ENCODE results near the gene NT5DC2. TPM values are rescaled to one million over a fixed set of nuclear protein-coding genes. Genes with fewer than 3 reads are reported as not detected.

Gene NT5DC2
- total and polyA plus RNA-seq, 2 of the 8 experiments (the other 6 are each of a cell fraction or from before 2014, with no cell fraction given): 331 to 477 TPM

- TF ChIP-seq ATF2 (IDR thresholded peaks at IDR 0.05; ENCODE audit: low read length): no peak
- no peak for TF ChIP-seq USF2 (IDR thresholded peaks at IDR 0.05; ENCODE audit: low read length)
- TF ChIP-seq SP1 (IDR thresholded peaks at IDR 0.05; ENCODE audit: low read depth, low read length): no peak
- TF ChIP-seq JUN (IDR thresholded peaks at IDR 0.05; ENCODE audit: low read depth, low read length): no peak
- no peak for TF ChIP-seq RBBP5 (IDR thresholded peaks at IDR 0.05; ENCODE audit: borderline replicate concordance, low read depth, low read length)
- no peak for TF ChIP-seq ASH2L (IDR thresholded peaks at IDR 0.05; ENCODE audit: low read length)
- no peak for TF ChIP-seq TBP (IDR thresholded peaks at IDR 0.05; ENCODE audit: low read depth, low read length)
- no peak for TF ChIP-seq TCF12 (IDR thresholded peaks at IDR 0.05; ENCODE audit: low read depth, low read length)
- no peak for TF ChIP-seq CEBPB (IDR thresholded peaks at IDR 0.05; ENCODE audit: low read depth, low read length)
These were observed 56.4 kb downstream of the NT5DC2 start (continued) for GRCh38 chr3:52477076-52477795.

Small RNAs within 50 kb of the gene (small RNA-seq; reads per million reads assigned to genes)
- not detected for gene RNU6-856P (ENCODE audit: insufficient read depth)
- gene RNU6ATAC16P (ENCODE audit: insufficient read depth): not detected

Other genes with a start within 250 kb of the NT5DC2 start
- gene GLYCTK, start 246.0 kb downstream of the NT5DC2 start, total RNA-seq (2021; fragmentation: NEBNext Ultra II Directional; extraction: Animal tissue kit (Norgen Biotek cat#: 25700)): 3.5 and 4.2 TPM in 2 replicates
- gene GLYCTK, start 246.0 kb downstream of the NT5DC2 start, polyA plus RNA-seq (2011; rRNA removed): 8.7 and 11.1 TPM in 2 replicates
- 0.63 and 1.5 TPM in 2 replicates for gene DNAH1, start 217.5 kb downstream of the NT5DC2 start, total RNA-seq (2021; fragmentation: NEBNext Ultra II Directional; extraction: Animal tissue kit (Norgen Biotek cat#: 25700))
- 1.0 and 1.9 TPM in 2 replicates for gene DNAH1, start 217.5 kb downstream of the NT5DC2 start, polyA plus RNA-seq (2011; rRNA removed)
- 72.9 and 80.3 TPM in 2 replicates for gene BAP1, start 123.8 kb downstream of the NT5DC2 start, total RNA-seq (2021; fragmentation: NEBNext Ultra II Directional; extraction: Animal tissue kit (Norgen Biotek cat#: 25700))
- gene BAP1, start 123.8 kb downstream of the NT5DC2 start, polyA plus RNA-seq (2011; rRNA removed): 64.9 and 79.5 TPM in 2 replicates
- 9.5 and 12.0 TPM in 2 replicates for gene PHF7, start 123.2 kb downstream of the NT5DC2 start, total RNA-seq (2021; fragmentation: NEBNext Ultra II Directional; extraction: Animal tissue kit (Norgen Biotek cat#: 25700))
- 6.3 and 6.7 TPM in 2 replicates for gene PHF7, start 123.2 kb downstream of the NT5DC2 start, polyA plus RNA-seq (2011; rRNA removed)
- gene SEMA3G, start 88.8 kb downstream of the NT5DC2 start, total RNA-seq (2021; fragmentation: NEBNext Ultra II Directional; extraction: Animal tissue kit (Norgen Biotek cat#: 25700)): 1.5 TPM in 2 replicates
- gene SEMA3G, start 88.8 kb downstream of the NT5DC2 start, polyA plus RNA-seq (2011; rRNA removed): 0.95 and 2.4 TPM in 2 replicates
- gene TNNC1, start 79.8 kb downstream of the NT5DC2 start, total RNA-seq (2021; fragmentation: NEBNext Ultra II Directional; extraction: Animal tissue kit (Norgen Biotek cat#: 25700)): 5.8 and 9.5 TPM in 2 replicates
- gene TNNC1, start 79.8 kb downstream of the NT5DC2 start, polyA plus RNA-seq (2011; rRNA removed): 16.4 and 18.5 TPM in 2 replicates
- gene NISCH, start 78.3 kb downstream of the NT5DC2 start, total RNA-seq (2021; fragmentation: NEBNext Ultra II Directional; extraction: Animal tissue kit (Norgen Biotek cat#: 25700)): 67.0 and 71.9 TPM in 2 replicates
- 71.2 and 108 TPM in 2 replicates for gene NISCH, start 78.3 kb downstream of the NT5DC2 start, polyA plus RNA-seq (2011; rRNA removed)
- 1.8 and 1.9 TPM in 2 replicates for gene STAB1, start 38.5 kb downstream of the NT5DC2 start, total RNA-seq (2021; fragmentation: NEBNext Ultra II Directional; extraction: Animal tissue kit (Norgen Biotek cat#: 25700))
- gene STAB1, start 38.5 kb downstream of the NT5DC2 start, polyA plus RNA-seq (2011; rRNA removed): 1.0 and 1.3 TPM in 2 replicates
- gene UQCC5, start 2.7 kb upstream of the NT5DC2 start, total RNA-seq (2021; fragmentation: NEBNext Ultra II Directional; extraction: Animal tissue kit (Norgen Biotek cat#: 25700)): 37.7 and 39.3 TPM in 2 replicates
- 35.0 and 45.0 TPM in 2 replicates for gene UQCC5, start 2.7 kb upstream of the NT5DC2 start, polyA plus RNA-seq (2011; rRNA removed)
- gene PBRM1, start 152.1 kb upstream of the NT5DC2 start, total RNA-seq (2021; fragmentation: NEBNext Ultra II Directional; extraction: Animal tissue kit (Norgen Biotek cat#: 25700)): 65.8 and 65.9 TPM in 2 replicates
- gene PBRM1, start 152.1 kb upstream of the NT5DC2 start, polyA plus RNA-seq (2011; rRNA removed): 17.0 and 19.3 TPM in 2 replicates
- gene GNL3, start 152.2 kb upstream of the NT5DC2 start, total RNA-seq (2021; fragmentation: NEBNext Ultra II Directional; extraction: Animal tissue kit (Norgen Biotek cat#: 25700)): 174 and 184 TPM in 2 replicates
- 35.7 and 45.5 TPM in 2 replicates for gene GNL3, start 152.2 kb upstream of the NT5DC2 start, polyA plus RNA-seq (2011; rRNA removed)
- gene GLT8D1, start 171.9 kb upstream of the NT5DC2 start, total RNA-seq (2021; fragmentation: NEBNext Ultra II Directional; extraction: Animal tissue kit (Norgen Biotek cat#: 25700)): 33.6 and 33.8 TPM in 2 replicates
- gene GLT8D1, start 171.9 kb upstream of the NT5DC2 start, polyA plus RNA-seq (2011; rRNA removed): 23.2 and 29.0 TPM in 2 replicates
- 102 and 104 TPM in 2 replicates for gene SPCS1, start 172.2 kb upstream of the NT5DC2 start, total RNA-seq (2021; fragmentation: NEBNext Ultra II Directional; extraction: Animal tissue kit (Norgen Biotek cat#: 25700))
- 185 and 191 TPM in 2 replicates for gene SPCS1, start 172.2 kb upstream of the NT5DC2 start, polyA plus RNA-seq (2011; rRNA removed)
- gene NEK4, start 237.1 kb upstream of the NT5DC2 start, total RNA-seq (2021; fragmentation: NEBNext Ultra II Directional; extraction: Animal tissue kit (Norgen Biotek cat#: 25700)): 39.5 and 40.0 TPM in 2 replicates
- 6.0 and 7.5 TPM in 2 replicates for gene NEK4, start 237.1 kb upstream of the NT5DC2 start, polyA plus RNA-seq (2011; rRNA removed)
- gene ITIH1, start 243.7 kb upstream of the NT5DC2 start, total RNA-seq (2021; fragmentation: NEBNext Ultra II Directional; extraction: Animal tissue kit (Norgen Biotek cat#: 25700)): not detected in 2 replicates
- not detected in 2 replicates for gene ITIH1, start 243.7 kb upstream of the NT5DC2 start, polyA plus RNA-seq (2011; rRNA removed)